GM12873 (cell line): ENCODE data around the gene ARHGEF28.

Source experiments
- TF ChIP-seq, protein P1 (sequence below): IDR thresholded peaks from 2 replicates; pipeline ENCODE4 v1.5.1; 2012; ENCODE audit warnings: low read depth, mild to moderate bottlenecking, moderate library complexity, low read length, control low read depth; ENCODE audit not compliant: insufficient read depth; ENCODE audit errors: missing control alignments

Gene ARHGEF28

DNA sequence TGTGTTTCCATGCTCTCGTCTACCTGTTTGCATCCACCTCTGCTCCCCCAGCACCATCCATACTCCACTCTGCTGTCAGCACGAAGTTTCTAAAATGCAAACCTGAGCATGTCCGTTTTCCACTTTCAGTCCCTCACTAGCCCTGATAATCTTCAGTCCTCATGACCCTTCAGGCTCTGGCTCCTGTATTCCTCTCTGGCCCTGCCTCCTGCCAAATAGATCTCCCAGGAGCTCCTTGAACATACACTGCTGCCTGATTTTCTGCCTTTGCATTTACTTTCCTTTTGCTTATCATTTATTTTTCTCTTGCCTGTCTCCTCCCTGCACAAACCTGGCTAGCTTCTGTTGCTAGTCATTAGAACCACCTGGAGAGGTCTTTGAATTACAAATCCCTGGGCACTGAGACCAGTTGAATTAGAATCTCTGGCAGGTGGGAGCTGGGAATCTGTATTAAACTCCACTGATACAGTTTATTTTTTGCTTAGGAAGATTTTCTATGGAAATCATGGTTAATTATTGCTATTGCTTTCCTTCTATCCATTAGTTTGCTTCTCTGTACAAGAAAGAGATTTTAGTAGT, 18.5 kb downstream of the ARHGEF28 start:
- TF ChIP-seq, protein P1, sequence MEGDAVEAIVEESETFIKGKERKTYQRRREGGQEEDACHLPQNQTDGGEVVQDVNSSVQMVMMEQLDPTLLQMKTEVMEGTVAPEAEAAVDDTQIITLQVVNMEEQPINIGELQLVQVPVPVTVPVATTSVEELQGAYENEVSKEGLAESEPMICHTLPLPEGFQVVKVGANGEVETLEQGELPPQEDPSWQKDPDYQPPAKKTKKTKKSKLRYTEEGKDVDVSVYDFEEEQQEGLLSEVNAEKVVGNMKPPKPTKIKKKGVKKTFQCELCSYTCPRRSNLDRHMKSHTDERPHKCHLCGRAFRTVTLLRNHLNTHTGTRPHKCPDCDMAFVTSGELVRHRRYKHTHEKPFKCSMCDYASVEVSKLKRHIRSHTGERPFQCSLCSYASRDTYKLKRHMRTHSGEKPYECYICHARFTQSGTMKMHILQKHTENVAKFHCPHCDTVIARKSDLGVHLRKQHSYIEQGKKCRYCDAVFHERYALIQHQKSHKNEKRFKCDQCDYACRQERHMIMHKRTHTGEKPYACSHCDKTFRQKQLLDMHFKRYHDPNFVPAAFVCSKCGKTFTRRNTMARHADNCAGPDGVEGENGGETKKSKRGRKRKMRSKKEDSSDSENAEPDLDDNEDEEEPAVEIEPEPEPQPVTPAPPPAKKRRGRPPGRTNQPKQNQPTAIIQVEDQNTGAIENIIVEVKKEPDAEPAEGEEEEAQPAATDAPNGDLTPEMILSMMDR, result no peak

DNA sequence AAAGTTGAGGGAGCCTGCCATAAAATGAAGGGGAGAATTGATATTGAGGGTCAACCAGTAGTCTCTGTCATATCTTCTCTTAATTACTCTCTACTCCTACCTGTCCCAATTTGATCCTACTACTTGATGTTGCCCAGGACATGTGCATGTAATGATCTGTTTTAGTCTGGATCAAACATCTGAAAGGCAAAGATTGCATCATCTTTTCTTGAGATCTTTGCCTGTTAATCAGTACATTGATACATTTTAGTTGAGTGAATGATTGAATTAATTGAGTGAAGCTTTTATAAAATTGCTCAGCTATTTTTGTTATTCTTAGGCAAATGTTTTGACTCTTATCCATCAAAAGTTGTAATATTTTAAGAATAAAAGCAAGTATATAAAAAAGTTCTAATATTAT, 21.7 kb downstream of the ARHGEF28 start:
- TF ChIP-seq, protein P1, result no peak

DNA sequence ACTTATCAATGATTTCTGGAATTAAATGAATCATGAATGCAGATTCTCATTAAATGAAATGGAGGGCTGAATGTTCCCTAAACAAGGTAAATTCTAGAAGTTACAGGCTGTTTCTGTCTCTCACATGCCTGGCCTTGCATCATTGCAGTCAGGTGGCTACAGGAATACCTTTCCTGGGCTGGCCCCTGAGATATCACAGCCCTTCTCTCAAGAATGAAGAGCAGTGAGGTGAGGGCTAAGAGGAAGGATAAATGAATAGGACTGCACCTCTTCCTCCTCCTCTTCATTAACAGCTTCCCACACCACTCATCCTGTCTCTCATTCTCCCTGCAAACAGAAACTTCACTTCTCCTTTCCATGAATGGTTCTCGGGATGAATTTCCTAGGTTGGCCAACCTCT, 22.5 kb downstream of the ARHGEF28 start:
- TF ChIP-seq, protein P1, result no peak

DNA sequence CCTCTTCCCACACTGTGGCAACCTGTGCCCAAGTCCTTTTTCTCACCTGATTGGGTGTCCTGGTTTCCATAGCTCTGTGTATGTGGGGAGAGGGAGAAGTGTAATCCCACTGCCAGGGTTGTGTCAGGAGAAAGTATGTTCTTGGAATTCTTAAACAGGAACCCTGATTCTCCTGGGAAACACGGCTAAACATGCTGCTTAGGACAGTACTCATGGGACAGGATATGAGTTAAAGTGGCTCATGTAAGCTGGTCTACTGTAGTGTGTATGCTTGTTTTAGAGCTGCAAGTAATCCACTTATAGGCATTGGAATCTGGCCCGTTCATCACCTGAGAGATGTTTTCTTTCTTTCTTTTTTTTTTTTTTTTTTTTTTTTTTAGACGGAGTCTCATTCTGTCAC, 23.9 kb downstream of the ARHGEF28 start:
- TF ChIP-seq, protein P1, result no peak

DNA sequence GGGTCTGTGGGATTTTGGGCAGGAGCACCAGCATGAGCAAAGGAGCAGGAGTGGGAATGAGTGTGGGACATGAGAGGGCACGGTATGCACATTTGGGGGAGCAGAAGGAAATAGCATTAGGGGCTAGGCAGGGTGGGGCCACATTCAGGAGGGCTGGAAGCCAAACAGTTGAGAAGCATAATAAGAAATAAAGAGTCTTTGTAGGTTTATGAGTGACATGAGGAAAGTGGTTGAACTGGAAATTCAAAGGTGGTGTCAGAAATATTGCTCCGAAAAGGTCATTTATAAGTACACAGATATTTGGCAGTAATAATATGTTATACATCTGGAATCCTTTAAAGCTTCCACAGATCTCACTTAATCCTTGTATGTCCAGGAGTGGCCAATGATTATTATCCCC, 26.4 kb downstream of the ARHGEF28 start:
- TF ChIP-seq, protein P1, result no peak

DNA sequence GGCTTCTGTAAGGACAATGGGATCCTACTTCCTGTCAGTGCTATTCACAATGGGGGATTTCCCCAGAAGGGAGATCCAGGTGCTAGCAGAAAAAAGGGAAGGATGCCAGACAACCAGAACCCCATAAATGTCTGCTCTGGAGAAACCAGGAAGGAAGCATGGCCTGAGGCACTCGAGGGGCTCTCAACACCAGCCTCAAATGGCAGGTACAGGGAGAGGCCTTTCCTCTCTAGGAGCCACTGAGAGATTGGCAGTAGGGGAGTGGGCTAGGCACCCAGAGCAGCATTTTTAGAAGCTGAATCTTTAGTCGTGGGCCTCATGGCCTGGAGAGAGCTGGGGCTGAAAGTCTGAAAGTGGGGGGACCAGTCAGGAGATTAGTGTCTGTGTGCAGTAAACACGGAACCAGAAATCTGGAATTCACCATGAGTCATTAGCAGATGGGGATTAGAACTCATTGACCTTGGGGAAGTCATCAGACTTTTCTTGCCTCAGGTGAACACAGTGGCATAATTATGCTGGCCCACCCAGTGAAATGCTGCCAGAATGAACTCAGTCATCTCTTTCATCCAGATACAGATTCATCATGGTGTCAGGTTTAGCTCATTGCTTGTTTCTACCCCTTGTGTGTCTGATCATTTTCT, 28.3 kb downstream of the ARHGEF28 start:
- TF ChIP-seq, protein P1, result no peak

DNA sequence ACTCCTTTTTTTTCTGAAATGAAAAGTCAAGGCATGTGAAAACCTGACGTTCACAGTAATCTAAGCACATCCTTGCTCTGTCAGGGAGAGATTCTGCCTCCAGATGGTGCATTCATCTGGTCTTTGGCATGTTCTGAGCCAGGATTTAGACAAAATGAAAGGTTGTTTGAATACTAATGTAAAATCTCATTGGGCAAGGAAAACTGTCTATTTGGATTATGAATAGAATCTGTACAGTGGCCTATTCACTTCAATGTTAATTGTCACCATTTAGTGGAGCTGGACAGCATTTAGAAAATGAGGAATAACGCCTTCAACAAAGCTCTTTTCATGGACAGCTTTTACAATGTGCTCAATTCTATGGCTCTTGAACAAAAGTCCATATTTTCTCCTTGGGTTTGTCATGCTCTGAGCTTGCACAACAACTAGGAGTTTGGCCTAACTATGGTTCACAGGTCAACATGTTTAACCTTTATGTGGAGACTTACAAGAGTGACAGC, 28.9 kb downstream of the ARHGEF28 start:
- TF ChIP-seq, protein P1, result no peak
